HepG2 (cell line): ENCODE data around the gene MARCHF11. TPM values are rescaled to one million over a fixed set of nuclear protein-coding genes. Genes with fewer than 3 reads are reported as not detected.

Source experiments
- ATAC-seq: fragments of 200-7000 bp; cut with Tn5 transposase; 3 replicates; pipeline ENCODE4 v1.9.1; 2020; ENCODE audit warnings: mild to moderate bottlenecking, moderate library complexity
- BruUV-seq: library from RNA; stranded (reverse); fragments of 400-500 nt; replicated peaks from 2 replicates; lab custom pipeline; 2021; lab: Mats Ljungman, UMichigan
- CTCF ChIA-PET: fragments of 300-600 bp; formaldehyde crosslinking; extraction: SDS; loops from one replicate; lab custom pipeline; 2021; ENCODE audit warnings: low total read pairs, inconsistent platforms, low intra/inter-chr PET ratio; lab: Yijun Ruan, JAX
- POLR2A ChIA-PET: fragments of 350-600 bp; sonication (Branson Sonifier 250); formaldehyde crosslinking; loops from one replicate; lab custom pipeline; 2020; ENCODE audit warnings: antibody characterized with exemption, inconsistent platforms; lab: Yijun Ruan, JAX
- DNase-seq: peaks from one replicate; pipeline ENCODE4 v3.0.0-alpha.2; 2015; ENCODE audit warnings: low spot score
- FAIRE-seq: peaks from 3 replicates; lab custom pipeline; 2011; peaks lifted over from hg19 to GRCh38; lab: Jason Lieb, UNC
- H2AFZ ChIP-seq: one replicate; pipeline ENCODE4 v1.6.1; 2011; ENCODE audit warnings: low read length, inconsistent platforms
- H3K27ac ChIP-seq: fragments of 300-600 bp; 3 replicates; pipeline ENCODE4 v1.8.0; 2011; ENCODE audit warnings: mixed run types, mild to moderate bottlenecking, mixed read lengths, low read length, inconsistent platforms; ENCODE audit not compliant: insufficient read depth; ENCODE audit errors: extremely low read length
- H3K27me3 ChIP-seq, 2 experiments: fragments of 200-600 bp in 1 of 2; 2 replicates in 1 of 2; 3 replicates in 1 of 2; pipeline versions ENCODE4 v1.6.0 to v1.8.0; 2011; ENCODE audit warnings: low read length in 2 of 2, mild to moderate bottlenecking in 2 of 2, moderate library complexity in 2 of 2, inconsistent platforms in 1 of 2; ENCODE audit not compliant: insufficient read depth in 2 of 2, control insufficient read depth in 1 of 2
- H3K36me3 ChIP-seq, 2 experiments: fragments of 200-600 bp in 1 of 2; replicated peaks in 1 of 2; 2 replicates in 1 of 2; 3 replicates in 1 of 2; pipeline versions ENCODE4 v1.5.1 to v1.8.0; 2011; ENCODE audit warnings: low read length in 2 of 2, inconsistent platforms in 1 of 2; ENCODE audit not compliant: insufficient read depth in 2 of 2, control insufficient read depth in 1 of 2
- H3K4me1 ChIP-seq: 2 replicates; pipeline ENCODE4 v1.5.1; 2012; ENCODE audit warnings: low read length, inconsistent platforms; ENCODE audit not compliant: insufficient read depth
- H3K4me2 ChIP-seq: 2 replicates; pipeline ENCODE4 v1.6.0; 2011; ENCODE audit warnings: low read depth, low read length, inconsistent platforms
- H3K4me3 ChIP-seq, 3 experiments: fragments of 200-600 bp in 1 of 3; sonication (generic), shearing (Covaris generic) in 1 of 3; replicated peaks in 1 of 3; 2 replicates each; pipeline ENCODE4 v1.5.1; 2011 to 2016; ENCODE audit warnings: low read length in 3 of 3, inconsistent platforms in 2 of 3, low read depth in 2 of 3, mild to moderate bottlenecking in 2 of 3, control low read depth in 1 of 3, mixed read lengths in 1 of 3; ENCODE audit not compliant: insufficient read depth in 1 of 3
- H3K79me2 ChIP-seq: one replicate; pipeline ENCODE4 v1.6.1; 2011; ENCODE audit warnings: low read length, inconsistent platforms; ENCODE audit not compliant: insufficient read depth
- H3K9ac ChIP-seq: 2 replicates; pipeline ENCODE4 v1.6.0; 2011; ENCODE audit warnings: mild to moderate bottlenecking, low read depth, low read length, inconsistent platforms; ENCODE audit not compliant: insufficient read depth
- H3K9me3 ChIP-seq: 2 replicates; pipeline ENCODE4 v1.5.1; 2012; ENCODE audit warnings: mild to moderate bottlenecking, low read length
- H4K20me1 ChIP-seq: 2 replicates; pipeline ENCODE4 v1.6.0; 2011; ENCODE audit warnings: inconsistent platforms, mild to moderate bottlenecking, low read length, moderate library complexity; ENCODE audit not compliant: insufficient read depth
- MAFK ChIP-seq, 2 experiments: IDR thresholded peaks in 1 of 2; conservative IDR thresholded peaks in 1 of 2; 2 replicates each; pipeline ENCODE4 v1.6.1; 2011; ENCODE audit warnings: improper control_type of control experiment in 2 of 2, low read length in 2 of 2
- ZBTB38 ChIP-seq: sonication (generic); formaldehyde crosslinking; IDR thresholded peaks from 2 replicates; pipeline ENCODE4 v1.5.1; 2020; ENCODE audit warnings: mild to moderate bottlenecking, missing genetic modification reagents
- ZNF256 ChIP-seq: sonication (generic); formaldehyde crosslinking; conservative IDR thresholded peaks from 2 replicates; pipeline ENCODE4 v1.4.0; 2020; ENCODE audit warnings: missing genetic modification reagents
- ZNF280B ChIP-seq: sonication (generic); formaldehyde crosslinking; IDR thresholded peaks from 2 replicates; pipeline ENCODE4 v1.5.0; 2020; ENCODE audit warnings: missing genetic modification reagents, mild to moderate bottlenecking, borderline replicate concordance
- WGBS: methylation state at CpG from one replicate; pipeline ENCODE4 v1.1.6; 2017; ENCODE audit warnings: low lambda C conversion rate; 5-methylcytosine and 5-hydroxymethylcytosine counted together
- in situ Hi-C: cut with HindIII; loops from 2 replicates; pipeline ENCODE4 v1.10.0; 2017; ENCODE audit warnings: low pct_unique_long_range_greater_than_20kb; ENCODE audit not compliant: extremely low pct_ligation_motif_present
- intact Hi-C: fragments of 100-400 bp; cut with micrococcal nuclease; formaldehyde crosslinking; loops from one replicate; pipeline ENCODE4 v1.10.0; 2022; ENCODE audit not compliant: unreplicated experiment
- polyA plus RNA-seq, 8 experiments: library from polyadenylated mRNA; depleted of rRNA in 3 of 8; stranded (reverse) in 7 of 8; unstranded in 1 of 8; fragments of >200 nt; fragmentation: Illumina TruSeq in 4 of 8; extraction: Trizol in 4 of 8; gene quantifications; 2 replicates each; pipeline versions ENCODE4 v1.2.1 to v1.2.3, GENCODE V29; 2011 to 2016; ENCODE audit warnings: low read depth in 4 of 8, missing spikeins in 1 of 8, mixed read lengths in 1 of 8; ENCODE audit not compliant: insufficient read depth in 1 of 8
- total RNA-seq, 5 experiments: library from RNA; depleted of rRNA; stranded (reverse); fragments of >200 nt; fragmentation: Illumina TruSeq; extraction: Trizol; gene quantifications; 2 replicates each; pipeline ENCODE4 v1.2.3, GENCODE V29; 2016; ENCODE audit warnings: low read depth in 1 of 5
- TF ChIP-seq, protein P1 (sequence below): IDR thresholded peaks from 2 replicates; pipeline ENCODE4 v1.6.1; 2016; ENCODE audit warnings: low read depth, missing genetic modification reagents, missing compliant biosample characterization

The MARCHF11 gene
- total and polyA plus RNA-seq, 2 of the 13 experiments (the other 11 are each of a cell fraction or from before 2014, with no cell fraction given), result not detected

DNA sequence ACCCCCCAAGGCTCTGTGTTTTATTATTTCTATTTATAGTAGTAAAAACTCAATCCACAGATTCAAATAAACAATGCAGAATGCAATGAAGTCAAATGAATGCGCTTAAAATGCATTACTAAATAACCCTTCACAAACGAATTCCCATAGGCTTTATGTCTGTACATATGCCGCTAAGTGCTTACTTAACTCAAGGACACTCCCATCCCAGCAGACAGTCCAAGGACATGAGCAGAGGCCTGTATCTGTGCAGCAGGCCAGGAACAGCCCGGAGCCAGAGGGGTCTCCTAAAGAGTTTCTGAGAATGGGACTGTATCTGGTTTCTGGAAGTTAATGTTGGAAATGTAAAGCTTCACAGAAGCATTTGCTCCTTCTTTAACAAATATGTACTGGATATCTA, 59.8 kb downstream of the MARCHF11 start:
- in situ Hi-C loops (no loop called here), intact Hi-C loops (no loop called here)
- Histone ChIP-seq H2AFZ (no peak overlapping the region), H3K27me3 (no peaks in the 10 kb centered on the region), H3K9ac (no peak overlapping the region), H3K4me1 (no peaks in the 10 kb centered on the region), H4K20me1 (no peaks in the 10 kb centered on the region), H3K79me2 (no peaks in the 10 kb centered on the region), H3K4me2 (no peak overlapping the region), H3K4me3 (no peak overlapping the region), H3K9me3 (no peaks in the 10 kb centered on the region), H3K27ac (no peak overlapping the region), H3K36me3 (no peaks in the 10 kb centered on the region)
- BruUV-seq, result no TSS peak
- ChIA-PET POLR2A (no interaction called here), CTCF (no interaction called here)
- FAIRE-seq (no peak), DNase-seq (no peak), ATAC-seq (peak; percentile 65; the same call in 2 of the 3 replicates)
- TF ChIP-seq ZBTB38, result no peak
- TF ChIP-seq, protein P1, sequence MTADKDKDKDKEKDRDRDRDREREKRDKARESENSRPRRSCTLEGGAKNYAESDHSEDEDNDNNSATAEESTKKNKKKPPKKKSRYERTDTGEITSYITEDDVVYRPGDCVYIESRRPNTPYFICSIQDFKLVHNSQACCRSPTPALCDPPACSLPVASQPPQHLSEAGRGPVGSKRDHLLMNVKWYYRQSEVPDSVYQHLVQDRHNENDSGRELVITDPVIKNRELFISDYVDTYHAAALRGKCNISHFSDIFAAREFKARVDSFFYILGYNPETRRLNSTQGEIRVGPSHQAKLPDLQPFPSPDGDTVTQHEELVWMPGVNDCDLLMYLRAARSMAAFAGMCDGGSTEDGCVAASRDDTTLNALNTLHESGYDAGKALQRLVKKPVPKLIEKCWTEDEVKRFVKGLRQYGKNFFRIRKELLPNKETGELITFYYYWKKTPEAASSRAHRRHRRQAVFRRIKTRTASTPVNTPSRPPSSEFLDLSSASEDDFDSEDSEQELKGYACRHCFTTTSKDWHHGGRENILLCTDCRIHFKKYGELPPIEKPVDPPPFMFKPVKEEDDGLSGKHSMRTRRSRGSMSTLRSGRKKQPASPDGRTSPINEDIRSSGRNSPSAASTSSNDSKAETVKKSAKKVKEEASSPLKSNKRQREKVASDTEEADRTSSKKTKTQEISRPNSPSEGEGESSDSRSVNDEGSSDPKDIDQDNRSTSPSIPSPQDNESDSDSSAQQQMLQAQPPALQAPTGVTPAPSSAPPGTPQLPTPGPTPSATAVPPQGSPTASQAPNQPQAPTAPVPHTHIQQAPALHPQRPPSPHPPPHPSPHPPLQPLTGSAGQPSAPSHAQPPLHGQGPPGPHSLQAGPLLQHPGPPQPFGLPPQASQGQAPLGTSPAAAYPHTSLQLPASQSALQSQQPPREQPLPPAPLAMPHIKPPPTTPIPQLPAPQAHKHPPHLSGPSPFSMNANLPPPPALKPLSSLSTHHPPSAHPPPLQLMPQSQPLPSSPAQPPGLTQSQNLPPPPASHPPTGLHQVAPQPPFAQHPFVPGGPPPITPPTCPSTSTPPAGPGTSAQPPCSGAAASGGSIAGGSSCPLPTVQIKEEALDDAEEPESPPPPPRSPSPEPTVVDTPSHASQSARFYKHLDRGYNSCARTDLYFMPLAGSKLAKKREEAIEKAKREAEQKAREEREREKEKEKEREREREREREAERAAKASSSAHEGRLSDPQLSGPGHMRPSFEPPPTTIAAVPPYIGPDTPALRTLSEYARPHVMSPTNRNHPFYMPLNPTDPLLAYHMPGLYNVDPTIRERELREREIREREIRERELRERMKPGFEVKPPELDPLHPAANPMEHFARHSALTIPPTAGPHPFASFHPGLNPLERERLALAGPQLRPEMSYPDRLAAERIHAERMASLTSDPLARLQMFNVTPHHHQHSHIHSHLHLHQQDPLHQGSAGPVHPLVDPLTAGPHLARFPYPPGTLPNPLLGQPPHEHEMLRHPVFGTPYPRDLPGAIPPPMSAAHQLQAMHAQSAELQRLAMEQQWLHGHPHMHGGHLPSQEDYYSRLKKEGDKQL (CRISPR knock-in tag), result no peak
- no peak for TF ChIP-seq ZNF280B (CRISPR knock-in tag)
- TF ChIP-seq MAFK (conservative IDR thresholded peaks at IDR 0.05 in 1 of 2, IDR thresholded peaks at IDR 0.05 in 1 of 2; ENCODE audit: low read length in 2 of 2), result no peak
- no peak for TF ChIP-seq ZNF256
- WGBS, result 0% methylated on average over 4 of the region's 4 CpGs
